Measurements from ENCODE around the gene OR11A1.

Gene OR11A1

GRCh38 chr6:29414588-29414987, 42.3 kb downstream of the OR11A1 start, which contains the start of gene OR12D1:
Gene OR12D1, plus strand, starts transcription at chr6:29414928.
- TF ChIP-seq CTCF (conservative IDR thresholded peaks at IDR 0.05; ENCODE audit: low read depth, low read length), result peak; percentile 37
- DNase-seq (ENCODE audit: low read depth), result no peak
- H3K4me3 ChIP-seq (ENCODE audit: low read length), result no peak within 1 kb of the TSS

DNA sequence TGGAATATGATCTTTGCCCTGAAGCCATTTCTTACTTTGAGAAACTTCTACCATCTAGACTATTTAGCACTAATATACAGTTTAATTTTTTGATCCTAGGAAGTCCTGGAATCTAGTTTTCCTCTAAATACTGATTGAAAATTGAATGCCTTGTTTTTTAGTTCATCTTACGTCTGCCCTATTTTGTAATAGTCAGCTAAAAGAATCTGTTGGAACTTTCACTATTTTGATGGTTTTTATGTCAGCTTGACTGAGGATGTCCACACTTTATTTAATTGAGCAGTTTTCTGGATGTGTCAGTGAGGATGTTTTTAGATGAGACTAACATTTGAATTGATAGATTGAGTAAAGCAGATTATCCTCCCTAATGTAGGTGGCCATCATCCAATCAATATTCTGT, 53.1 kb downstream of the OR11A1 start:
- no peak for DNase-seq (ENCODE audit: low read depth)
- no peak for TF ChIP-seq CTCF (conservative IDR thresholded peaks at IDR 0.05; ENCODE audit: low read depth, low read length)
- no peak overlapping the region for H3K4me3 ChIP-seq (ENCODE audit: low read length)

DNA sequence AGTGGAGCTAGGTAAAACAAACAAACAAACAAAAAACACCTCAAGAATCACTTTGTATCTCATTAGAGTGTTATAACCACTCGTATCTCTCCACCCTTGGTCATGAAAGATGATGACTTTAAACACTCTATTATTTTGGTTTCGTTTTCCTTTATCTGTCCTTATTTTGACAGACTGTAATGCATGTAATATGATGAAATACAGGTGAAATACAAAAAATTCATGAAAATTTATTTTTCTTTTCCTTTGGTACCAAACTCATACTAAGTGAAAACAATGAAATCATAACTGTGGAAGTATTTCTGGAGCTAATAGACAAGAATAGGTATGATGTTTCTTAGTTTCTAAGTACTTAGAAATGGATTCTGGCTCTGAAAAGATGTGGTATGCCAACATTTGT, 57.3 kb downstream of the OR11A1 start:
- TF ChIP-seq CTCF (conservative IDR thresholded peaks at IDR 0.05; ENCODE audit: low read depth, low read length), result no peak
- DNase-seq (ENCODE audit: low read depth), result no peak
- H3K4me3 ChIP-seq (ENCODE audit: low read length), result no peak overlapping the region

DNA sequence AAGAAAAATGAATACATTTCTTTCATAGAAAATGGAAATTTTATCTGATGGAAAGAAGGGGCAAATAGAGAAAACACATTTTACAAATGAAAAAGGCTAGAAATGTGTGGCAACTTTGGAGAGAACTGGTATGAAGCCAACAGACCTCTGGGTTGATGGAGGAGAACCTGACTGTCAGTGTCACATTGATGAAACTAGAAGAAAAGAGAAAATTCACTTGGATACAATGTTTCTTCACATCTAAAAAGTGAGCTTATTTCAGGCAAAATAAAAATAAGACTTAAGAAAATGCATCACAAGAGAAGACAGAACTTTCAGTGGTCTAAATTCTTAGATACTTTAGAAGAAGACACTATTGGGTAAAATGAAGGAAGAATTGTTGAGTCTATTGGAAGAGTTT, 61.5 kb downstream of the OR11A1 start, which contains the start of gene OR12D2:
Gene OR12D2, plus strand, starts transcription at position 301 of the 400 bp plus-strand sequence. CDS start 1,069 bp downstream, outside the sequence.
- DNase-seq (ENCODE audit: low read depth), result no peak
- no peak for TF ChIP-seq CTCF (conservative IDR thresholded peaks at IDR 0.05; ENCODE audit: low read depth, low read length)
- H3K4me3 ChIP-seq (ENCODE audit: low read length), result no peak within 1 kb of the TSS

DNA sequence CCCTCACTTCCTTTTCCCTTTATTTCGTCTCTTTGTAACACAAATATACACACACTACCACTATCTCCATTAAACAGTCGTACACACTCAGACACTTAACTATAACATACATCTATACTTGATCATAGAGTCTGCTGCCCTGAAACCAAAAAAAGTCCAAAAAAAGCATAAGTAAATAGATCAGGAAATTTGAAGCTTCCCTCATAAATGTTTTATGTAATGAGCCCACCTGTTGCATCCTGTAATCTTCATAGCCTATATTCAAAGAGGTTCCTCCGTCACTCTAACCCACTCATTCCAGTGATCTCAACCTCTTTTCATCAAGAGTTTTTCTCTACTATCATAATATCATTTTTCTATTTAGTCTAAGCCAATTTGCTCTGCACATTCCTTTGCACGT, 68.3 kb downstream of the OR11A1 start:
- no peak for TF ChIP-seq CTCF (conservative IDR thresholded peaks at IDR 0.05; ENCODE audit: low read depth, low read length)

GRCh38 chr6:29376003-29376402, 80.9 kb downstream of the OR11A1 start:
- DNase-seq (ENCODE audit: low read depth), result no peak
- H3K4me3 ChIP-seq (ENCODE audit: low read length), result no peak overlapping the region
- no peak for TF ChIP-seq CTCF (conservative IDR thresholded peaks at IDR 0.05; ENCODE audit: low read depth, low read length)

More for the DNA sequence above, 68.3 kb downstream of the OR11A1 start:
- H3K4me3 ChIP-seq (ENCODE audit: low read length), result no peak overlapping the region
- DNase-seq (ENCODE audit: low read depth), result no peak
